Stimulated activated CD8-positive, alpha-beta memory T cell treated with anti-CD3 and anti-CD28 coated beads, Interleukin-4, amount 100 ng/mL, for 4 hours (primary cell): ENCODE results near the gene CISD1.

ENCODE experiments used
- DNase-seq, 2 donors: peaks; one replicate each; pipeline ENCODE4 v3.0.0-alpha.2; 2020; ENCODE audit warnings: low read depth in 2 of 2, low spot score in 1 of 2

Gene CISD1

DNA sequence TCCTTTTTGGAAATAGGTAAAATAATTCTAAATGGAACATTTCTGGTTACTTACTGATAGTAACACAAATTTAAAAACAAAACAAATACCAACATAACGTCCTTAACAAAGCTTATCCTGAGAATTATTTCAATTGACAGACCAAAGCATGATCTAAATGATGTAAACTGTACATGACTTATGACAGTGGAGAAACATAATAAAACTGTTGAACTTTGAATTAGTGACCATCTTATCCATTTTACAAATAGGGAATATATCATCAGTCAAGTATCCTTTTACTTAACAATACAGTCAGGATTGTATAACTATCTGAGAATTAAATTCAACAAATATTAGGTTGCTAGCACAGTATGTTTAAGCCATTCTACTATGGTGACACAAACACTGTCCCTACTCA, 3.7 kb upstream of the CISD1 start:
- DNase-seq: no peak

DNA sequence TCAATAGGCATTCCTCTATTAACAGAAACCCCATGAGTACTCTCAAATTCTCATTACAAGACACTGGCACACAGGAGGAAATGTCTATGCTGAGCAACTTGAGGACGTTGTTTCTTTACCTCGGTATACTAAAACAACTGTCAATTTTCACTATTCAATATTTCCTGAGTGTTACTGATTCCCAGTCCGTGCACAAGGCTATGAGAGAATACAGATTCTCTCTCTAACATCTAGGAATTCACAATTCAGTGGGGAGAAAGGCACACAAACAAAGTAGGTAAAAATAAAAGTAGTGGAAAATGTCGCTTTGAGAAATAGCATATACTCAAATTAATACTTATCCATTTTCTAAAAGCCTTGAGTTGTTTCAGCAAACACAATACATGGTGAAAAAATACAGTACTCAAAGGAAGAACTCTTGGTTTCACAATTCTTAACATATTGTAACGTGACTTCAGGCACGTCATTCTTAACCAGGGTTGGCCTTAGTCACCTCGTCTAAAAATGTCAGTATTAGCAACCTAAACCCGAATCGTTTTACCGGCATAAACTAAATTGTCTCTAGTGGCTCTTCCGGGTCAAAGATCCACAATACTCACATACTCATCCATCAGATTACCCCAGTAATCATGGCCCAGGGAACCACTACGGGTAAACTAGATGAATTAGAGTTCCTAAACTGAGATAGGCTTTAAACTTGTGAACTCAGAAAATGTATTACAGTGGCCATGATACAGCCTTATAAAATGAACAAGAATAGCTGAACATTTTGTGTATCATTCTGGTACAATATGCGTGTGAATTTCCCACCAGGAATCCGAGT, 2.7 kb upstream of the CISD1 start:
- no peak for DNase-seq

DNA sequence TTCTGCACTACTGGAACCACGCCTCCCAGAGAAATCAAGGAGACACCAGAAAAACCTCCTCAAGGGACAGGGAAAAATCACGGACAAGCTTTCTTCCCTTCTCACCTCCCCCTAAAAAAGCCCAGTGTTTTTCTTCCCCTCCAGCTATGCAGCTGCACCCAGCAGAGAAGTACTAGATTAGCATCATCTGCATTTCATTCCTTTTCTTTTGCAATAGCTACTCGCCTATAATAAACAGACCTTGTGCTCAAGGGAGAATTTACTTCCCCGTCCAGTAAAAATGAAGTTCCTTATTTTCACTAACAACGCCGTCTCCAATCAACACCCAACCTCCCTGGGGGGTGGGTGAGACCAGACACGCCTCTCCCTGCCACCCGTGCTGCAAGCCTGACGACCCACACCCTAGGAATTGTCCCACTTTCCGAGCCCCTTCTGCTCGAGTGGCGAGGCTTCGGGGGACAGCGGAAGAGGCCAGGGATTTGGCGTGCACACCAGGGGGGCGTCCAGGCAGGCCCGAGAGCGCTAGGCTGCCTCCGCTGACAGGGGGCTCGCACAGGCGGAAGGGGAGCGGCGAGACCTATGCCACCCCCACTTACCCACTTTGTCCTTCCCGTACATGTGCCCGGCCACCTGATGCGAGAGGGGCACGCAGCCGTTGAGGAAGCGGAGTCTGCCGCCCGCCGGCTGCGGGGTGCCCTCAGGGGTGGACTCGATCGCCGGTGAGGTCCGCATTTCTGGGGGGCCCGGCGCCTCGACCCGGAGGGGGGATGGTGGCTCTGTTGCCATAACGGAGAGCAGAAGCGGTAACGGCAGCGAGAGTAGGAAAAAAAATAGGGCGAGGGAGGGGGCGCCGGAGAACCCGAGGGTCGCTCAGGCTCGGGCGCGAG, 1.9 kb upstream of the CISD1 start:
- peak in 1 of 2 donors; percentile 15 for DNase-seq

DNA sequence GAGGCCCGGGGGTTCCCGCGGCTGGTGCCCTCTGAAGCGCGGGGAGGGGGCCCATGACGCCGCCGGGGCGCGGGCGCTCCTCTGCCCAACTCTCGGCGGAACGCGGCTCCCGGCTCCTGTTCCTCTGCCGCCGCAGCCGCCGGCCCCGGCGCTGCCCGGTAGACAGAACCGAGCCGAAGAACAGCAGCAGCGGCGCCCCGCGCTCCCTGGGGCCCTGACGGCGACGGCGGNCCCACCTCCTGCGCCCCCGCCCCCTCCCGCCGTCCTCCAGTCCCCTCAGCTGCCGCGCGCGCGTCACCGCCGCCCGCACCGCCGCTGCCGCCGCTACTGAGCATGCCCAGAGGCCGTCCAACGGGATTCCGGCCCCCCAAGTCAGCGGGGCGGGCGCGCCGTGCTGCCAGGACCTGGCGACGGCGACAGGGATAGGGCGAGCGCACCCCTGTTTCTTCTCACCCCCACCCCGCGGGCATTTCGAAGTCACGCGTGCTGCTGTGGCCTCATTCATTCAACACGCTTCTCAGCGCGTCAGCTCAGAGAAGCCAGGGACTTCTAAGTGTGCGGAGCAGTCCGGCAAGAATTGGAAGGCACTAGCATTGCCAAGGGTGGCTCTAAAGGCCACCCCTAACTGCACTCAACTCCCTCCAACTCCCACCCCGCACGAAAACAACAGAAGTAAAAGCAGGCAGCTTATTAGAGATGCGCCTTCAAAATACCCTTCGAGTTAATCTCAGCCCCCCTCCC, 1.1 kb upstream of the CISD1 start, which contains the start of gene IPMK:
Gene IPMK, minus strand, starts transcription at position 182 of the 741 bp plus-strand sequence. CDS start 283 bp downstream, outside the sequence.
- peak; percentile 78 to 86 for DNase-seq

DNA sequence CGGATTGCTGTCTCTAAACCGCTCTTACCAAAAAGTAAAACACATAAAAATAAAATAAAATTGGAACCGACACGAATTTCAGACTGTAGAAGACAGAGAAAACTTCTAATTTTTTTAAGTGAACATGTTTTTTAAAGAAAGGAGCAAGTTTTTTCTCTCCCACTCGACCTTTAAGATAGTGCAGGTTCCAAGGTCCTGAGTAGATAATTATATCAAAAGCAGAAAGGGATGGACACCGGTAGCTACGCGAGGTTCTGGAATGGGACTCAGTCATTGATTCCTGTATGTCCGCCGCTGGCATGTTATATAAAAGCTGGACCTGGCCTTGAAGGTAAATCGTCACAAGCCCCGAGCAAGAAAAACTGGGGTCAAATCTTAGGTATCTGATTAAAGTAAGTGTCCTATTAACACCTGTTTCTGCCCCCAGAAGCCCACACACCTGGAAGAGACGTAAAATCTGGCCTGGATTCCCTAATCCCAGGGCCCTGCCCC, 462 bp upstream of the CISD1 start:
- DNase-seq: no peak

DNA sequence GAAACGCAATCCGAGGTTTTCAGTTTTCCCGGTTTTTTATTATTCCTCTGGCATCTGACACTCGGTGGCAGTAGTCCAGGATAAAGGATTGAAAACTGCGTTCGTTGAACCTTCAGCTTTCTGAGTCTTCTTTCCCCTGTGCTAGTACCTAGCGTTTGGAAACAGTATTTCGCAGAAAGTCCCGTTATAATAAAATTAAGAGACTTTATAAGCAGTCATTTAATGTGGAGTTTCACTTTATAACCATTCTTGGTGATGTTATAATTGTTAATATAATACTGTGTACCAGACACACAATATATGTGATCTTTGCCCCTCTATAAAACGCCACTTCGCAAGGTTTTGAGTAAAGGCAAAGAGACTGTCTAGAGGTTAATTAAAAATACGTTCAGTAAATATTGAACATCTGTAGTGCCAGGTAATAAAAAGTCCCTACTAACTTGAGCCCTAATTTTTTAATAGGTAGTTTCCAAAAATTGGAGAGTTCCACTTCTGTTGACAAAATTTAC, 874 bp downstream of the CISD1 start:
- DNase-seq: no peak

DNA sequence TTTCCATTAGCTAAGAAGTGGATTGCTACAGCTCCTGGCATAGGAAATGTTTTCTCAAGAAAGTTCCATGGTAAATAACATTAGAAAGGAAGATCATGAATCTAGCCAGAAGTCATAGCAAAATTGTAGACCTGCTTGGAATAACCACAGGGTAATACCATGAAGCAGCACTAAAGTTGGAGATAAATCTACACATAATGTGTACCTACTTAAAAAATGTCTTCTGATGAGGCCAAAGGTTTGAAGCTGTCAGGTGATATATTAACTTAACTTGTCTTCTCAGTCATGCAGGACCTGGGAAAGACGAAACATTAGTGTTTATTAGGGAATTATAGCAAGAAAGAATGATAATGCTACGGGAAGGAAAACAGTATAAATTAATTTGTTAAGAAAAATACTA, 6.3 kb downstream of the CISD1 start:
- no peak for DNase-seq

DNA sequence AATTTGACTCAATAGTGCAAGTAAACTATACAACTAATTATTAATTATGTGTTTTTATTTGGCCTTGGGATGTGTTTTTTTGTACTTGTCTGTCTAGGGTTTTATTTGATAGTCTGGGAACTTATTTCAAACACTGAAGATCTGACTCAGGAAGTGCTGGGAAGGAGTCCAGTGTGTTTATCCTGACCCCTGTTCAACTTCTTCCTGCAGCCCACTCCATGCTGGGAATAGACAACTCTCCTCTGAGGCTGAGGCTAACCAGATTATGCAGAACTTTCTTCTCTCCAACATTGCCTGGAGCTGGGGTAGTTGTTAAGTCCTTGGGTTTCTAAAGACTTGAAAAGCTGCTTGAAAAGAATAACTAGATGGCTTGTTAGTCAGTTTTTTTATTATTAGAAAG, 6.9 kb downstream of the CISD1 start:
- DNase-seq: no peak

DNA sequence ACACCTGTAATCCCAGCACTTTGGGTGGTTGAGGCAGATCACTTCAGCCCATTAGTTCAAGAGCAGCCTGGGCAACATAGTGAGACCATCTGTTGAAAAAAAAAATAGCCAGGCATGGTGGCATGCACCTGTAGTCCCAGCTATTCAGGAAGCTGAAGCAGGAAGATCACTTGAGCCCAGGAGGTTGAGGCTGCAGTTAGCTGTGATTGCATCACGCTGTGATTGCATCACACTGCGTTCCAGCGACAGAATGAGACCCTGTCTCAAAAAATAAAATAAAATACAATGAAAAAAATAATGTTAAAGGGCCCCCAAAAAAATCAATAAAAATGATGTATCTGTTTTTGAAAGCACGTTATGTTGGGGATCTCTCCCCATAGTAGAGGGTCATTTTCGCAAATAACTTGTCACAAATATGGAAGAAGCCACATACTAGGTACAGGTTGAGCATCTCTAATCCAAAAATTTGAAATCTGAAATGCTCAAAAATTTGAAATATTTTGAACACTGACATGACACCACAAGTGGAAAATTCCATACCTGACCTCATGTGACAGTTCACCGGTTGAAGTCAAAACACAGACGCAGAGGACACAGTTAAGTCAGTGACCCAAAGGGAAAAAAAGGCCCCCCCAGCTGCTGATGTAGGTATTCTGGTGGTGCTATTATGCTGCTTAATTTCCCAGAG, 9.5 kb downstream of the CISD1 start:
- no peak for DNase-seq

DNA sequence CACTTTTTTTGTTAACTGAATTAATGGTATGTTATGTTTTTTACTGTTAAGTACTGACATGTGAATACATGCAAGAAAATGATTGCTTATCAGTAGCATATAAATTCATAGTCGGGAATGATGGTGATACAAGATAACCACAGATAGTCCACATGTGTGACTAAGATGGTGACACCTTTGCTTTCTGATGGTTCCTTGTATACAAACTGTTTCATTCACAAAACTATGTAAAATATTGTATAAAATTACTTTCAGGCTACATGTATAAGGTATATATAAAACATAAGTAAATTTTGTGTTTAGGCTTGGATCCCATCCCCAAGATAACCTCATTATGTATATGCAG, 10.0 kb downstream of the CISD1 start:
- DNase-seq: no peak

DNA sequence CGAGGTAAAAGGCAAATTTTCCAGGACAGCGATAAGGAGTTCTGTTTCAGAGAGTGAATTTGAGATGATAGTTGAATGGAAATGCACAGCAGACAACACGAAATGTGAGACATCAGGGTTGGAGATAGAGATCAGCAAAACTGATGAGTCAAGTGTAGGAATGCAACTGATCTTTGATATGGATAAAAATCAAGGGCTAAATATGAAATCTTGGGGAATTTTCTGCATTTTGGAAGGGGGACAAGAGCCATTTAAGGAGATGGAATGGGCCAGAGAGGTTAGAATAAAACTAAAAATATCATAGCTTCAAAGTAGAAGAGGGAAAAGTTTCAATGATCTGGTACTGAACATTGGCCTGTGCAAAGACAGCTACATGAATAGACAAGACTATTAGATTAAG, 11.5 kb downstream of the CISD1 start:
- no peak for DNase-seq

DNA sequence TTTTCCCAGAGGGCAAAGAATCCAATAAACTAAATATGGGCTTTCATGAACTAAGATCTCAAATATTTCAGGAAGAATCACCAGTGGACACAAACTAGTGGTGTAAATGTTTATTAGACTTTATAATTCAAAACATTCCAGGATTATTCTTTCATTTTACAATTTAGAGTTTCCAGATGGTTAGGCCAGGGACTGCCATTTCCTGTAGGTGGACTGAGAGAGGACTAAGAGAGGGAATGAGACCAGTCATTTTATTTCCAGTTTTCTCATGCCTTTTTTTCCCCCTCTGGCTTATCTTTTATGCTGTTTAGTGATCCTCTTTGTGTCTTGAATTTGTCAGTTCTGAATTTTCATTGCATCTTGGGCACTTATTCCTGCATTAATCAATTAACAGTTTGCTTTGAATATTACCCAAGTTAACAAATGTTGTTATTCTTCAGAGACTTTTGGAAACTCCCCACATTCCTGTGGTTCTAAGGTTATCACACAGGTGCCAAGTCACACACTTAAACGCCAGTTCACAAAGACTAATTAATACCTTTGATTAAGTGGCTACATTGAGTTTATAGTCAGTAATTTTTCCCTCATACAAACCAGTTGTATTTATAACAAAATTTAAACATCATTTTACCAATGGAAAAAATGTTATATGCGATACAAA, 12.3 kb downstream of the CISD1 start:
- no peak for DNase-seq

DNA sequence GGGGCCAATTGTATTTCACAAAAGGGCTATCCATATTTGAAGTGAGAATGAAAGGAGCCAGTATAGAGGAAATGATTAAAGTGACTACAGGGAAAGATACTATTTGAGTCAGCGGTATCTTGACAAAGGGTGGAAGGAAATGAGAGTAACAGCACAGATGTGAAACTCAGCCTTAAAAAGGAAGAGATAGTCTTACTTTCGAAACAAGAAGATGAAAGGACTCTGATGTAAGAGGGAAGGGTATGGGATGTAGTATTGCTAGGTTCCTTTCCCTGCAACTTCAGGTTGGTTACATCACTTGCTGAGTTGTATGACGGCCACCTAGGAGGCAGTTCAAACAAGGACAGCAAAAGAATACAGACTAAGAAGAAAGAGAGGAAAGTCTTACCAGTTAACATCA, 13.7 kb downstream of the CISD1 start:
- DNase-seq: no peak

DNA sequence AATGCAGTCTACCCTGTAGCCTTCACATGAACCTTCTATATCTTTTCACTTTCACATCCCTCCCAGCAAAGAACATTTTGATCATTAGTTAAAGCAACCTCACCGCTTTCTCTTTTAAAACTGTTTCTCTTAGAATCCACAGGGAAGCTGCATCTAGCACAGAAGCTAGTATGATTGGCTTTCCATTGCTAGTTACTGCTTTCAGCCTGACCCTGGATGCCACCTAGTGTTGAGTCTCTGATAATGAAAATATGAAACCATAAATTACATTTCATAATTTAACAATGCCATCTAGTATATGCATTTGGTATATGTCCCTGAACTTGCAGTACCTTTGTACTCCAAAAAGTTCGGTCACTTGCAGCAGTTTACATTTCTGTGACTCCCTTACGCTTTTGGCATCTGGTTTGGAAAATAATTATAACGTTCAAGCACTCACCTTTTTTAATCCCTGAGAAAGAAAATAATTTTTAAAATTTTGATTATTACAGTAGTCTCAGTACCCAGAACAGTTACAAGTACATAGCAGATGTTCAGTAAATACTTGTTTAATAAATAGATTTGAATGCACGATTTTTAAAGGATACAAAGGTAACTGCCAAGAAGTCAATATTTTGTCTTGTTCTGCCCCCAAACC, 22.7 kb downstream of the CISD1 start:
- DNase-seq: no peak

DNA sequence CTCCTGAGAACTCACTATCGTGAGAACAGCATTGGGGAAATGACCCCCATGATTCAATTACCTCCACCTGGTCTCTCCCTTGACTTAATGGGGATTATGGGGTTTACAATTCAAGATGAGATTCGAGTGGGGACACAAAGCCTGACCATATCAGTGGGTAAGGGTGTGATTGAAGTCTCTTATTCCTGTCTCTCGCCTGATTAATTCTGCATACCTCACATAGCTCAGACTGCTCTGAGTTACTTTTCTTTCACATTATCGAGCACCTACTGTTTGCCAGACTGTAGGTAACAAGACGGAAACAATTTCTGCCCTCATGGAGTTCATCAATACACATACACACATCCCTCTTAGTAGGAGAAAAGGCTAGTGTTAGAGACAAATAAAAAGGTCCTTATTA, 25.0 kb downstream of the CISD1 start:
- no peak for DNase-seq

DNA sequence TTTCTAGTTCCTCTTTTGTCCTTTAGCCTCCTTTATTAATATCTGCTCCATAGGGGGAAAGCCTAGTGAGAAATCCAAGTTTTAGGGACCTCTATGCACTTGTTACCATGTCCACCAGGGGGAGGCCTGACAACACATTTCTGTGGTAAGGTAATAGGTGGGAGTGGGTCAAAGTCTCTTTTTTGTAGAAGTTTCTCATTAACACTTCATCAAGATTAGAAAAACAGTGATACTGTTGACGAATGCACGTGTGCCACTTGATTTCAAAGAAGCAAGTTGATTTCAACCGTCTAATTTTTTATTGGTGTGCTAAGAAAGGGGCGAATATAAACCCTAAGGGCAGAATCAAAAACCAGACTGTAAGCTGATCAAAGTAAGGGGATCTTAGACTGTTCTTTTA, 30.6 kb downstream of the CISD1 start:
- DNase-seq: peak; percentile 14 to 23

DNA sequence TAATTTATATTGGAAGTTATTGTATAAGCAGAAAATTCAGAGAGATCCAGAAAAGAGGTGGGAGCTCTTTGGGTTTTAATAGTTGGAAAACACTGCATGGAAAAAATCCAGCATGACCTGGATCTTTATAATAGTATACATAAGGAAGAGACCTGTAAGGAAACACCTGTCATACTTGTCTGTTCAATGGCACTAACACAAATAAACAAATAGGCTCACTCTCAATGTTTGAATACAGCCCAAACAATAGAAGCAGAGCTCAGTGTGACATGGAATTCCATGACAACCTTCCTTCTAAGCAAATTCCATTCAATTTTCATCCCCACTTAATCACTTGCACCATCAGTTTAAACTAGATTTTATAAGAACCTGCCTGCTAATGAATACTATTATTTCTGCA, 31.7 kb downstream of the CISD1 start:
- DNase-seq: no peak

DNA sequence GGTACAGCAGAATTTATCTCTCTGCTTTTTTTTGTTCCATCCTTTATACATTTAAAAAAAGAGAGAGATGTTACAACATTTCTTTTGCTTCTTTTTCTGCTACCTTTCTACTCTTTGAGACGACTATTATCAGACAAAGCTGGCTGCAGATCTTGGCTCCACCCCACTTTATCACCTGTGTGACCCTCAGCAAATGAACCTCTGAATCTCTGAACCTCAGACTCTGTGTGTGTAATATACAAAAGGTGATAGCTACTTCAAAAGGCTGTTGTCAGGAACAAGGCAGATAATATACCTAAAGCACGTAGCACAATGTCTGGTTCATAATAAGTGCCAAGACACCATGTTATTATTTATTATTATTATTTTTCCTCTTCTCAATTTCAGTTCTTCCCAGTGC, 33.3 kb downstream of the CISD1 start:
- DNase-seq: no peak

DNA sequence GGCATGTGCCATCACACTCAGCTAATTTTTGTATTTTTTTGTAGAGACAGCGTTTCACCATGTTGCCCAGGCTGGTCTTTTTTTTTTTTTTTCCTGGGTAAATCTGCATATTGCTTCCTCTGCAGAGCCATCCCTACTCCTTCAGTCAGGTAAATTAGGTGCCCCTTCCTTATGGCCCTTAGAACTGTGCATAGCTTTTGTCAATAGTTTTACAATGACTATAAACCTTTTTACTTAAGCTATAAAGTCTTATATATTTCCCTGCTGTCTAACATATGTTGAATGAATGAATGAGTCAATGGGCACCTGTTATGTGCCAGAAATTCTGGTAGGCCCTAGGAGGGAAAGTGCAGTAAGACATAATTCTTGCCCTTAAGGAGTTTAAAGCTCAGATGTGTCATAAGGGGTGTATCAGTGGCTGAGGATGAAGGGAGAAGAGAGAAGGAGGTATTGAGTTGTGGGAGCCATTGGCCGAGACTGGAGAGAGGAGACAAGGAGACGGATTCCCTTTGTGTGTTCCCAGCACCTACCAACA, 35.2 kb downstream of the CISD1 start:
- no peak for DNase-seq
